Heart left ventricle (tissue), 16 donors: ENCODE data around the gene EVPL. TPM values are rescaled to one million over a fixed set of nuclear protein-coding genes. Genes with fewer than 3 reads are reported as not detected.
A peak's percentile ranks its signal among the peaks of the same experiment; 100 is the strongest.

ENCODE experiments used
- ATAC-seq, 4 donors: fragments of 200-7000 bp; cut with Tn5 transposase; one replicate each; pipeline ENCODE4 v1.9.1; 2020 to 2022; ENCODE audit warnings: moderate library complexity in 4 of 4, mild to moderate bottlenecking in 3 of 4, moderate number of reproducible peaks in 1 of 4
- DNase-seq, 5 donors: peaks; one replicate each; pipeline ENCODE4 v3.0.0-alpha.2; 2020
- H3K27ac ChIP-seq, 12 donors: fragments of 200-600 bp; sonication (generic) in 4 of 12; one replicate each; pipeline versions ENCODE4 v1.5.0 to v1.8.0; 2016 to 2022; ENCODE audit warnings: mild to moderate bottlenecking in 2 of 12
- H3K27me3 ChIP-seq, 9 donors: fragments of 200-600 bp; sonication (generic) in 2 of 9; one replicate each; pipeline versions ENCODE4 v1.5.1 to v1.8.0; 2016 to 2022; ENCODE audit warnings: mild to moderate bottlenecking in 3 of 9
- H3K36me3 ChIP-seq, 9 donors: fragments of 200-600 bp; sonication (generic) in 2 of 9; one replicate each; pipeline versions ENCODE4 v1.5.0 to v1.8.0; 2018 to 2022; ENCODE audit warnings: mild to moderate bottlenecking in 2 of 9
- H3K4me1 ChIP-seq, 12 donors: fragments of 200-600 bp; sonication (generic) in 4 of 12; one replicate each; pipeline versions ENCODE4 v1.5.0 to v1.8.0; 2016 to 2022; ENCODE audit warnings: mild to moderate bottlenecking in 3 of 12
- H3K4me3 ChIP-seq, 12 donors: fragments of 200-600 bp; sonication (generic) in 4 of 12; one replicate each; pipeline versions ENCODE4 v1.5.0 to v1.8.0; 2017 to 2022; ENCODE audit warnings: mild to moderate bottlenecking in 9 of 12, moderate library complexity in 4 of 12
- H3K9me3 ChIP-seq, 12 donors: fragments of 200-600 bp; sonication (generic) in 4 of 12; one replicate each; pipeline versions ENCODE4 v1.5.0 to v1.8.0; 2016 to 2022; ENCODE audit warnings: mild to moderate bottlenecking in 1 of 12
- CTCF ChIP-seq, 12 donors: fragments of 200-600 bp; sonication (generic) in 4 of 12; IDR thresholded peaks; one replicate each; pipeline versions ENCODE4 v1.5.0 to v1.8.0; 2018 to 2022; ENCODE audit warnings: antibody characterized with exemption in 12 of 12, mild to moderate bottlenecking in 5 of 12
- POLR2A ChIP-seq, 2 donors: fragments of 450-650 bp; IDR thresholded peaks; one replicate each; pipeline ENCODE4 v1.6.1; 2017; ENCODE audit warnings: antibody characterized with exemption in 2 of 2, mild to moderate bottlenecking in 2 of 2, moderate library complexity in 2 of 2
- WGBS, 4 donors: extraction: QIAGEN DNeasy Blood & Tissue Kit in 2 of 4; methylation state at CpG; one replicate each; pipeline versions ENCODE4 v1.1.5 to v1.1.7; 2013 to 2018; 5-methylcytosine and 5-hydroxymethylcytosine counted together
- intact Hi-C, 10 donors: fragments of 100-400 bp; cut with DNase I; formaldehyde crosslinking; loops; one replicate each; pipeline versions ENCODE4 v1.11.1 to v1.14.2; 2022
- polyA plus RNA-seq, 2 donors: library from polyadenylated mRNA; stranded (reverse); fragments of 200-250 nt; gene quantifications; one replicate each; pipeline ENCODE4 v1.2.3, GENCODE V29; 2013
- total RNA-seq, 9 donors: library from RNA; depleted of rRNA in 2 of 9; stranded (reverse); fragments of >200 nt in 2 of 9; fragmentation: NEBNext Ultra II Directional in 3 of 9; extraction: Animal tissue kit (Norgen Biotek cat#: 25700) in 3 of 9; gene quantifications; one replicate each; pipeline versions ENCODE4 v1.1.0 to v1.2.4, GENCODE V29; 2016 to 2023
- donor health status: ischemic (EF 13 %, LVEDD 7.1; RV severe dilation, severe dysfunction).
- donor health status: healthy with polysubstance abuse.
- donor health status: DM: no; HTN: yes; CAD: no.
- donor health status: DM: no; HTN: no; CAD: no.
- donor health status: ischemic (EF 25% LVEDD 6.9; RV normal size, moderate dysfunction).
- donor health status: ischemic (EF 25% LVEDD 5.7; RV mildly dilated, moderate dysfunction).
- donor health status: healthy.
- donor health status: DM: yes; HTN: yes; CAD: no.
- donor health status: ischemic (EF 35%, LVEDD 5.7; RV mildly dilated, moderate dysfunction).
- donor health status: nonischemic (EF 11% LVEDD 7.7; RV severe dilation, severe dysfunction).
- donor health status: DM: yes; HTN: yes; CAD: no.
- donor health status: PGD.
- donor health status: ischemic (EF 29% LVEDD 5.4; RV normal size, mild dysfunction).
- donor health status: nonischemic (EF 23%, LVEDD 6.1; RV moderate dilation, normal function).

The EVPL gene
- total and polyA plus RNA-seq, 11 donors: 0.03 to 2.0 (median 0.05) TPM; not detected in 3

GRCh38 chr17:76074390-76075363 is 47.6 kb upstream of the EVPL start, which contains the start of gene GALR2:
Gene GALR2 (plus strand): TSS chr17:76074781. CDS start chr17:76074884, 103 bp downstream.
- Histone ChIP-seq H3K4me1 (peaks cover 3 to 62% (median 43%) of the 10 kb centered on the region in 12 donors), H3K27ac (no peak within 1 kb of the TSS), H3K9me3 (no peaks in the 10 kb centered on the region), H3K4me3 (peak within 1 kb of the TSS in 7 of 12 donors; percentile 2 to 25 (median 14)), H3K36me3 (peaks cover 0 to 5% (median 3%) of the 10 kb centered on the region in 9 donors), H3K27me3 (peaks cover 31 to 63% (median 55%) of the 10 kb centered on the region in 9 donors)
- no peak for TF ChIP-seq POLR2A (IDR thresholded peaks at IDR 0.05)
- TF ChIP-seq CTCF (IDR thresholded peaks at IDR 0.05): no peak
- intact Hi-C loops: loop anchor here in 2 of 10 donors (2.0 to 10.0 kb wide), 2 partner anchors 16 to 130 kb away; partner anchors contain the start of gene FBF1 (in 1 of the 2)
- 3% methylated on average over 43 to 92 of the region's 92 CpGs for WGBS, 4 donors
- ATAC-seq: no peak
- DNase-seq: no peak

- ATAC-seq (peak; percentile 98 to 100 (median 100)), DNase-seq (peak; percentile 92 to 96 (median 94))
- no peaks in the 10 kb centered on the region for H3K9me3 ChIP-seq
- peaks cover 25 to 40% (median 39%) of the 10 kb centered on the region in 9 donors for H3K27me3 ChIP-seq
- peaks cover 3 to 59% (median 40%) of the 10 kb centered on the region in 12 donors for H3K4me1 ChIP-seq
- TF ChIP-seq CTCF (IDR thresholded peaks at IDR 0.05) (peak in 1 of 12 donors; percentile 26), POLR2A (IDR thresholded peaks at IDR 0.05) (peak in 1 of 2 donors; percentile 55)
- H3K36me3 ChIP-seq: peaks cover 0 to 29% (median 23%) of the 10 kb centered on the region in 9 donors
- peak within 1 kb of the TSS in 11 of 12 donors; percentile 37 to 83 (median 69) for H3K27ac ChIP-seq
- intact Hi-C loops: loop anchor here in 1 of 10 donors (10.0 kb wide), 1 partner anchor 128 kb away; the partner anchor contains the start of gene FBF1
- 0 to 1% (median 0%) methylated on average over 39 to 57 of the region's 57 CpGs for WGBS, 4 donors
- peak within 1 kb of the TSS; percentile 56 to 93 (median 80) for H3K4me3 ChIP-seq
Observed at GRCh38 chr17:76072148-76072858, 45.2 kb upstream of the EVPL start, which contains the start of gene SRP68. Gene SRP68 (minus strand): TSS chr17:76072517. CDS start chr17:76072491, 26 bp downstream.

GRCh38 chr17:76071531-76072147 is 44.5 kb upstream of the EVPL start:
- 13 to 15% (median 13%) methylated on average over 15 of the region's 15 CpGs for WGBS, 4 donors
- Histone ChIP-seq H3K27me3 (peaks cover 20 to 33% (median 33%) of the 10 kb centered on the region in 9 donors), H3K4me3 (peak overlapping the region; percentile 56 to 93 (median 80)), H3K9me3 (no peaks in the 10 kb centered on the region), H3K36me3 (peaks cover 0 to 35% (median 30%) of the 10 kb centered on the region in 9 donors), H3K4me1 (peaks cover 3 to 53% (median 37%) of the 10 kb centered on the region in 12 donors), H3K27ac (peak overlapping the region in 10 of 12 donors; percentile 37 to 83 (median 69))
- intact Hi-C loops: loop anchor here in 1 of 10 donors (10.0 kb wide), 1 partner anchor 127 kb away; the partner anchor contains the start of gene FBF1
- TF ChIP-seq POLR2A (IDR thresholded peaks at IDR 0.05) (no peak), CTCF (IDR thresholded peaks at IDR 0.05) (no peak)
- ATAC-seq (peak in 1 of 4 donors; percentile 4), DNase-seq (no peak)
